GM12892 (cell line): Measurements from ENCODE around the gene PADI2.

ENCODE experiments used
- POLR2A ChIP-seq: IDR thresholded peaks from 2 replicates; pipeline ENCODE4 v1.6.1; 2011; ENCODE audit warnings: low read depth, low read length, control low read depth
- POLR2AphosphoS5 ChIP-seq: IDR thresholded peaks from 2 replicates; pipeline ENCODE4 v1.6.1; 2011; ENCODE audit warnings: low read depth, low read length, control low read depth
- TAF1 ChIP-seq: IDR thresholded peaks from 2 replicates; pipeline ENCODE4 v1.6.1; 2011; ENCODE audit warnings: low read depth, mild to moderate bottlenecking, control low read depth, low read length, borderline replicate concordance

DNA sequence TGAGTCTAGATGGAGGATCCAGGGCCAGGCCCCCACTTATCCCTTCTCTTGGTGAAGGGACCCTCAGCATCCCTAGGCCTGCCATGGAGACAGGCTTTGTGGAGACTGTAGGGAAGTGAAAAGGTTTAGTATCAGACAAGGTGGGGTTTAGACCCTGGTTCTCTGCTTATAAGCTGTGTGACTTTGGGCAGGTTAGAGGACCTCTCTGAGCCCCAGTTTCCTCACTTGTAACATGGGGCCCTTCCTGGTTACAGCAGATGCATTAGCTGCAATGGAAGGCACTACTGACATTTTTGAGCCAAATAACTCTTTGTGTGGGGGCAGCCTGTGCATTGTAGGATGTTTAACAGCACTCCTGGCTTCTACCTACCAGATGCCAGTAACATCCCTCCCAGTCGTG is 22.7 kb downstream of the PADI2 start:
- TF ChIP-seq POLR2A (no peak), POLR2AphosphoS5 (no peak), TAF1 (no peak)
